CD4-positive, alpha-beta T cell treated with Interleukin-21 for 1 hour (primary cell): ENCODE data around the gene CFAP54.

Experiments used
- DNase-seq: peaks from one replicate; pipeline ENCODE4 v3.0.0-alpha.2; 2020

The CFAP54 gene

GRCh38 chr12:96752211-96752610, 262.8 kb downstream of the CFAP54 start:
- no peak for DNase-seq

- DNase-seq: no peak
Measured at GRCh38 chr12:96766232-96766631, 276.9 kb downstream of the CFAP54 start.

GRCh38 chr12:96769400-96769799, 280.0 kb downstream of the CFAP54 start:
- no peak for DNase-seq

- DNase-seq: no peak
Measured at GRCh38 chr12:96770219-96771102, 281.1 kb downstream of the CFAP54 start.

GRCh38 chr12:96773031-96773430, 283.7 kb downstream of the CFAP54 start:
- DNase-seq: no peak

- DNase-seq: no peak
Measured at GRCh38 chr12:96774496-96775256, 285.3 kb downstream of the CFAP54 start.

GRCh38 chr12:96776908-96777307, 287.5 kb downstream of the CFAP54 start:
- no peak for DNase-seq

GRCh38 chr12:96780330-96780729, 291.0 kb downstream of the CFAP54 start:
- DNase-seq: no peak

- DNase-seq: no peak
Measured at GRCh38 chr12:96786791-96787190, 297.4 kb downstream of the CFAP54 start.

GRCh38 chr12:96803969-96804368, 314.6 kb downstream of the CFAP54 start:
- DNase-seq: no peak

- DNase-seq: no peak
Measured at GRCh38 chr12:96806272-96806671, 316.9 kb downstream of the CFAP54 start.

GRCh38 chr12:96807741-96808140, 318.4 kb downstream of the CFAP54 start:
- DNase-seq: no peak

GRCh38 chr12:96808587-96808986, 319.2 kb downstream of the CFAP54 start:
- DNase-seq: no peak

GRCh38 chr12:96809522-96809921, 320.1 kb downstream of the CFAP54 start:
- DNase-seq: no peak

GRCh38 chr12:96810057-96810456, 320.7 kb downstream of the CFAP54 start:
- DNase-seq: no peak

GRCh38 chr12:96810477-96810876, 321.1 kb downstream of the CFAP54 start:
- DNase-seq: no peak

GRCh38 chr12:96811083-96811482, 321.7 kb downstream of the CFAP54 start:
- DNase-seq: no peak

- DNase-seq: no peak
Measured at GRCh38 chr12:96812153-96812552, 322.8 kb downstream of the CFAP54 start.

- DNase-seq: no peak
Measured at GRCh38 chr12:96814200-96814599, 324.8 kb downstream of the CFAP54 start.

- DNase-seq: no peak
Measured at GRCh38 chr12:96821592-96821991, 332.2 kb downstream of the CFAP54 start.

- no peak for DNase-seq
Measured at GRCh38 chr12:96822641-96823040, 333.3 kb downstream of the CFAP54 start.

GRCh38 chr12:96824074-96824837, 334.9 kb downstream of the CFAP54 start:
- no peak for DNase-seq

- DNase-seq: no peak
Measured at GRCh38 chr12:96824838-96825236, 335.5 kb downstream of the CFAP54 start.
